HG03354 (cell line): ENCODE data around the gene TAF3.
A peak's percentile ranks its signal among the peaks of the same experiment; 100 is the strongest.

Source experiments
- ATAC-seq: cut with Tn5 transposase; IDR thresholded peaks from one replicate; pipeline ENCODE4 v1.9.1; 2021; ENCODE audit warnings: mild to moderate bottlenecking; ENCODE audit not compliant: unreplicated experiment, poor library complexity, severe bottlenecking

Gene TAF3

GRCh38 chr10:8040651-8041050, 222.3 kb downstream of the TAF3 start:
- ATAC-seq = no peak

- ATAC-seq = no peak
These were observed 223.1 kb downstream of the TAF3 start for GRCh38 chr10:8041284-8041991.

- no peak for ATAC-seq
These were observed 223.9 kb downstream of the TAF3 start for GRCh38 chr10:8041992-8042720.

GRCh38 chr10:8042721-8043568, 224.6 kb downstream of the TAF3 start:
- no peak for ATAC-seq

- peak; percentile 47 for ATAC-seq
These were observed 225.4 kb downstream of the TAF3 start for GRCh38 chr10:8043569-8044306.

- no peak for ATAC-seq
These were observed 226.1 kb downstream of the TAF3 start for GRCh38 chr10:8044331-8044907.

- peak; percentile 16 for ATAC-seq
These were observed 226.8 kb downstream of the TAF3 start for GRCh38 chr10:8044908-8045725.

GRCh38 chr10:8045726-8046494, 227.6 kb downstream of the TAF3 start:
- ATAC-seq = no peak

GRCh38 chr10:8047452-8048280, 229.4 kb downstream of the TAF3 start:
- ATAC-seq = no peak

- no peak for ATAC-seq
These were observed 230.1 kb downstream of the TAF3 start for GRCh38 chr10:8048281-8049008.

- no peak for ATAC-seq
These were observed 230.9 kb downstream of the TAF3 start for GRCh38 chr10:8049045-8049864.

- no peak for ATAC-seq
These were observed 231.7 kb downstream of the TAF3 start for GRCh38 chr10:8049865-8050555.

GRCh38 chr10:8050556-8051108, 232.3 kb downstream of the TAF3 start:
- ATAC-seq = no peak

- ATAC-seq = no peak
These were observed 233.0 kb downstream of the TAF3 start for GRCh38 chr10:8051109-8051821.
